PFSK-1 (cell line): ENCODE results near the gene ADD3.

Experiments used
- FOXP2 ChIP-seq: optimal IDR thresholded peaks from 2 replicates; pipeline ENCODE3; 2011; ENCODE audit warnings: borderline replicate concordance, control low read depth, inconsistent platforms; ENCODE audit not compliant: insufficient read depth; ENCODE audit errors: extremely low read length, extremely low read depth
- POLR2AphosphoS5 ChIP-seq: IDR thresholded peaks from 2 replicates; pipeline ENCODE4 v1.6.1; 2012; ENCODE audit warnings: low read depth, mild to moderate bottlenecking, control low read depth, low read length, moderate library complexity
- REST ChIP-seq, 2 experiments: IDR thresholded peaks; 2 replicates each; pipeline versions ENCODE4 v1.6.1 to v1.8.0; 2011 to 2012; ENCODE audit warnings: low read depth in 2 of 2, low read length in 2 of 2, control low read depth in 1 of 2, inconsistent platforms in 1 of 2, mild to moderate bottlenecking in 1 of 2, moderate library complexity in 1 of 2; ENCODE audit not compliant: insufficient read depth in 1 of 2
- SIN3A ChIP-seq: IDR thresholded peaks from 2 replicates; pipeline ENCODE4 v1.6.1; 2012; ENCODE audit warnings: mild to moderate bottlenecking, low read length, moderate library complexity, borderline replicate concordance; ENCODE audit not compliant: insufficient read depth
- TAF1 ChIP-seq: IDR thresholded peaks from 2 replicates; pipeline ENCODE4 v1.6.1; 2012; ENCODE audit warnings: low read length, control low read depth, borderline replicate concordance; ENCODE audit not compliant: insufficient read depth

ADD3 gene

DNA sequence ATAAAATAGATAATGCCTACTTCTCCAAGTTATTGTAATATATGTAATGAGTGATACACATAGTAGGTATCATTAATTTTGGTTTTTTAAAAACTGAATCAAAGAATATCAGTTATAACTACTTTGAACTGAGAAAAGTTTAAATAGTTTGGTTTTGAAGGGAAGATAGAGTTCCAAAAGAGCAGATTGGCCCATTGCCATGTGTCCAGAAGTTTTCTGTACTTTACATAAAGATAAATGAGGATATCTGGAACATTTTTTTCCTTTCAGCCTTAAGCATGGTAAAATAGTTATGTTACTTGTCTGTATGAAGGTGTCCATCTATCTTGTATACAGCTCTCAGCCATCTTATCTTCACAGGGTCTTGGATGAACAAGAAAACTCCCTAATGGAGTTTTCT lies 101.7 kb downstream of the ADD3 start:
- no peak for TF ChIP-seq FOXP2
- no peak for TF ChIP-seq TAF1
- no peak for TF ChIP-seq POLR2AphosphoS5
- no peak for TF ChIP-seq REST (IDR thresholded peaks at IDR 0.05; ENCODE audit: insufficient read depth in 1 of 2, low read depth in 2 of 2, low read length in 2 of 2)
- TF ChIP-seq SIN3A, result no peak

GRCh38 chr10:110110338-110110737 lies 102.6 kb downstream of the ADD3 start:
- TF ChIP-seq SIN3A, result no peak
- TF ChIP-seq POLR2AphosphoS5, result no peak
- TF ChIP-seq REST (IDR thresholded peaks at IDR 0.05; ENCODE audit: insufficient read depth in 1 of 2, low read depth in 2 of 2, low read length in 2 of 2), result no peak
- TF ChIP-seq FOXP2, result no peak
- no peak for TF ChIP-seq TAF1

DNA sequence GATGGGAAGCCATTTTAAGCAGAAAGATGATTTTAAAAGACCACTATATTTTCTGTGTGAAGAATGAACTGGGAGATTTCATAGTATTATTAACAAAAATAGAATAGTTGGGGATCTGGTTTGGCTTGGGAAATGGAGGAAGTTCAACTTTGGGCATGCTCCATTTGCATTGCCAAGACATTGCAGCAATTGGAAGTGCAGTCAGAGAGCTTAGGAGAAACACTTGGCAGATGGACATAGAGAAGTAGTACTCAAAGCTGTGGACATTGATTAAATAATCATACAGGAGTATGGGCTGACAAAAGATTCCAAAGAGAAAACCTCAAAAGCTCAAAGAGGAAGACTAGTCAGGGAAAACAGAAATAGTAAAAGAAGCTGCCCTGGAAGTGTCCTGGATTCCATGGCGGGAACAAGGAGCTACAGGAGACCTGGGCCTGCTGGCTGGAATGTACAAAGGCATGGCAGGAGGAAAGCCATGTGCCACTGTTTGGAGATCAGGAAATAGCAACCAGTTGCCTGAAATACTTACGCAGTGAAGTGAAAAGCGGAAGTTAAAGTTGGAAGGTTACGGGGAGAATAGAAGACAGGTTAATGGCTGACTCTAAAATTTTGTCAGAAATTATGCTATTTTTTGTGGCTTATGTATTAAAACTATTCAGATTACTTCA lies 106.0 kb downstream of the ADD3 start:
- no peak for TF ChIP-seq SIN3A
- TF ChIP-seq TAF1, result no peak
- no peak for TF ChIP-seq POLR2AphosphoS5
- TF ChIP-seq FOXP2, result no peak
- no peak for TF ChIP-seq REST (IDR thresholded peaks at IDR 0.05; ENCODE audit: insufficient read depth in 1 of 2, low read depth in 2 of 2, low read length in 2 of 2)

GRCh38 chr10:110115784-110116520 lies 108.2 kb downstream of the ADD3 start:
- TF ChIP-seq TAF1 (no peak), FOXP2 (no peak), POLR2AphosphoS5 (no peak), REST (IDR thresholded peaks at IDR 0.05; ENCODE audit: insufficient read depth in 1 of 2, low read depth in 2 of 2, low read length in 2 of 2) (no peak), SIN3A (no peak)
